Islet precursor cell (in vitro differentiated cells): ENCODE results near the gene HOXD3.

Experiments
- DNase-seq: peaks from one replicate; pipeline ENCODE4 v3.0.0-alpha.2; 2018

Gene HOXD3

DNA sequence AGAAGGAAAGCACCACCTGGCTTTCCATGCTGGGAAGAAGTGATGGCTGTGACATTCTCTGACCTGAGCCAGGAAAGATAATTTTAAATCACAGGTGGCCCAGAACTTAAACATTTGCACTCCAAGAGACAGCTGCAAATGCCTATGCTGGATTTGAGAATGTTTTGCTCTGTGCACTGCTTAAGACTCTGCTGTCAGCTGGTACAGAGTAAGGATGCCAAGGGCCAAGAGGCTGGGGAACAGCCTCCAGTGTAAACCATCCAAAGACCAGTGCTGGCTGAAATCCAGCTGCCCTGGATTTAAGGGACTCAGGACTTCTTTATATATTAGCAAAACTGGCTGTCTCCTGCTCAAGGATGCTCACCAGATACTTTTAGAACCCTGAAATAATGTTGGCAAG lies 23.7 kb upstream of the HOXD3 start:
- no peak for DNase-seq

DNA sequence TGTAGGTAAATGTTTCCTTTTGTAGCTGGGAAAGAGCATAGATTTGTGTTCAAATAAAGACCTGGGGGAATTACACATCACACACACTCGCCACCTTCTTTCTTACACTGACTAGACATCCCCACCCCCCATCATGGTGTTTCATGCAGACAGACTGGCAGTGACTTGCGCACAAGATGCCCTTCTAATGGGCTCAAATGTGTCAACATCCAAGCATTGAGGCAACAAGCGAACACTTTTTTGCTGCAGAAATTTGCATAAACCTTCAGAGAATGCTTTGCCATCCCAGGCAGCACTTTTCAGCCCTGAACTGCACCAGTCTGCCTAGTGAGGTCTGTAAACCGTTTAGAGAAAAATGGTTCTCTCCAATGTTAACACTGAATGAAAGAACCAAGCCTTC lies 23.1 kb upstream of the HOXD3 start:
- no peak for DNase-seq

DNA sequence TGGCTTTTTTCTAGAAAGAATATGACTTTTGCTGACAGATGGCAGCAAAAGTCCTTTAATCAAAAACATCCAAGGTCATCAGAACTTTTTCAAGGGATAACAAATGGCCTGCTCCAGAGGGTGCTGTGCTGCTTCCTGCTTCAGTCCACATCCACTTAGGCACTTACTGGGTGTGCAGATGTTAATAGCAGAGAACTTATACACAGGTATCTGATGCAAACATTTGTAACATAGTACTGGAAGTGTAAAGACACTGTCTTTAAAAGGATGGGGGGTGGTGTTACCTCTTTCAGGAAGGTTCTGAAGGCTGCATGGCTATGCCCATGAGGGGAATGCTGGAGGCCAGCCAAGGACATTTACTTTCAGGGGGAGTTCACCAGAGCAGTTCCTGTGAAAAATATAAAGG lies 22.1 kb upstream of the HOXD3 start:
- DNase-seq: no peak

DNA sequence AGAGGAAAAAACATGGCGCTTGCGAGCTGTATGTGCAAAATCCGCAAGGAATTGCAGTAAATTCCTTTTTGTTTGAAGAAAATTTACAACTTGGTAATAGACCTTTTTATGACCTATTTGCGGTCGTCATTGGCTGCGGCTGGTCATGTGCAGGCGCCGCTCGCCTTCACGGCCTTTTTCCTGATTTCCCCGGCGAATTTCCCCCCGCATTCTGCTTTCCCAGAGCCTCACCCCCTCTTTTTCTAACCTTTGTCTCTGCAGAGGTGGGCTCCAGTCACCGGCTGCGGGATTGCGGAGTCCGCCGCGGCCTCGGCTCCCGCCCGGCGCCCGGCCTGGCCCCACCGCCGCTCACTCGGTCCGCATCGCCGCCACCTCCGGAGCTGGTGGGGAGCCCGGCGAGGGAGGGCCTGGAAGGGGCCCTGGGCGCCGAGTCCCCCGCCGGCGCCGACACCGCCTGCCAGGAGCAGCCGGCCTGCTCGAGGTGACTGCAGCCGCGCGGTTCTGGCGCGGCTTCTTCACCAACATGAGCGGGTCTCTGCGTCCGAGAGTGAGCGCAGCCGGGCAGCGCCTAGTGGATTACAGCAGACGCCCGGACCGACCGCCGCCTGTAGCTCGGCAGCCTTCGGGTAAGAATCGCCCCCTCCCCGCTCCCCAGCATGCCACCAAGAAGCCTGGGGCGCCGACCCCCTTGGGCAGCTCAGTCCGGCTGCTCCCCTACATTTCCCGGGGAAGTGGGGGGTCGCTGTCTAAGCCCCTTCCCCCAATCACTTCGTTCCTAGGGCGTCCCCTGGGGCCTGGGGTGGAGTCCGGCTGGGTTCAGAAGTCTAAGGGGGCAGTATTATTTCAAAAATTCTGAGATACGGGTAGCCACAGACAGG lies 20.5 kb upstream of the HOXD3 start:
- no peak for DNase-seq

DNA sequence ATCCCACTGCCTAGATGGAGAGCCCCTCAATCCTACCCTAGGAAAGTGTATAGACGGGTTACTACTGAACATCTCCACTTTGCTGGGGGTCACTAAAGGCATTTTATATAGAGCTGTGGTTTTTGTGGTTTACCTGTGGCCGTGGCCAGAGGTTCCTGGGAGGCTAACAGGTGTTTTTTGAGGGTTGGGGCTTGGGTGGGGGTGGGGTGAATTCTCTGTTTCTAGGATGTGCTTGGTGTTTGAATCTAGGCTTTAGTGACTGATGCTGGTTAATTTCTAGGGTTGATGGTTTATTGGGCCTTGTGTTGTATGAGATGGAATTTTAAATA lies 19.9 kb upstream of the HOXD3 start:
- no peak for DNase-seq

DNA sequence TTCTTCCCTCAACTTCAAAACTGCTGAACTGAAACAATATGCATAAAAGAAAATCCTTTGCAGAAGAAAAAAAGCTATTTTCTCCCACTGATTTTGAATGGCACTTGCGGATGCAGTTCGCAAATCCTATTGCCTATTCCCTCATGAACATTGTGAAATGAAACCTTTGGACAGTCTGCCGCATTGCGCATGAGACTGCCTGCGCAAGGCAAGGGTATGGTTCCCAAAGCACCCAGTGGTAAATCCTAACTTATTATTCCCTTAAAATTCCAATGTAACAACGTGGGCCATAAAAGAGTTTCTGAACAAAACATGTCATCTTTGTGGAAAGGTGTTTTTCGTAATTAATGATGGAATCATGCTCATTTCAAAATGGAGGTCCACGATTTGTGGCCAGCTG lies 19.2 kb upstream of the HOXD3 start:
- DNase-seq: no peak

DNA sequence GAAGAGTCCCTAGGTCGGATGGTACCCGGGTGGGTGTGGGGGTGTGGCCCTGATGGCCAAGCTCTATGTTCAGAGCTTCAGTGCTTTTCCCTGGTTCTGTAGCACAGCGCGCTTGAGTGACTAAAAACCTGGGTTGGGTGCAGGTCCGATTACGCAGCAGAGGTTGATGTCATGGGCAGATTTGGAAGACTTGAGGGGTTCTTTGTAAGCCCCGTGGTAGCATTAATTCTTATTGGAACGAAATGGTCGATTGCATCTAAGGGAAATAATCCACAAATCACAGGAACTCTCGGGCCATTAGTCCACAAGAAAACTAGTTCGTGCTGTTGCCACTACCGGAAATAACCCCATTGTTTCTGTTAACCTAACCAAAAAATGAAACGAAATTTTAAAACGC lies 18.6 kb upstream of the HOXD3 start:
- DNase-seq: no peak

DNA sequence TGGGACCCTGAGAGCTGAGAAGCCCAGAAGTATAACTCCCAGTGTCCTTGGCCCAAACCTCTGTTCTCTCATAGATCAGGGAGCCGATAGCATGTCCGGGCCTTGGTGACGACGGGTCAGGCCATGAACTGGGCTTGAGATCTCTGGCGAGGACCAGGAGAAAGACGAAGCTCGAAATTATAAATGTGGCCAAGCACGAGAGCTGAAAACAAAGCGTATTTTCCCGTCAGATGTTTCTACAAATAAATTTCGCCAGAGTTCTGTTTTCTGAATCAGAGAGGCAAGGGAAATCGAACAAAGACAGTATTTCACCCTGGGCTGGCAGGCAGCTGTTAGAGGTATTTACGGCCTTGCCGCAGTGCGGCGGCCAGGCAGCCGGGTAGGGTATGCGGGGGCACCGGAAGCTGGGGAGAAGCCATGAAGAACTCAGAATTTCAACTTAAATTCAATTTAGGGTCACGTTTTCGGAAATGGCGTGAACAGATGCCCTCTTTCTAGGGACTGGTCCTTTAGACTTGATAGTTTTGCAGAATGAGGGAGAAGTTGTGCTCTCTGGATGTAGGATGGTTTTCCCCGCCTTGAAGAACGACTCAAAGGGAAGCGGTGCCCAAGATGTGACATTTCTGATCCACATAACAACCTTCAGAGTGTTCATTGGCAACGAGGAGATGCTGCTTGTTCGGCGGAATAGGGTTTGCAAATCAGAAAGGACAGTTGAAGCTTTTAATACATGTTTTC lies 18.0 kb upstream of the HOXD3 start:
- DNase-seq: no peak

DNA sequence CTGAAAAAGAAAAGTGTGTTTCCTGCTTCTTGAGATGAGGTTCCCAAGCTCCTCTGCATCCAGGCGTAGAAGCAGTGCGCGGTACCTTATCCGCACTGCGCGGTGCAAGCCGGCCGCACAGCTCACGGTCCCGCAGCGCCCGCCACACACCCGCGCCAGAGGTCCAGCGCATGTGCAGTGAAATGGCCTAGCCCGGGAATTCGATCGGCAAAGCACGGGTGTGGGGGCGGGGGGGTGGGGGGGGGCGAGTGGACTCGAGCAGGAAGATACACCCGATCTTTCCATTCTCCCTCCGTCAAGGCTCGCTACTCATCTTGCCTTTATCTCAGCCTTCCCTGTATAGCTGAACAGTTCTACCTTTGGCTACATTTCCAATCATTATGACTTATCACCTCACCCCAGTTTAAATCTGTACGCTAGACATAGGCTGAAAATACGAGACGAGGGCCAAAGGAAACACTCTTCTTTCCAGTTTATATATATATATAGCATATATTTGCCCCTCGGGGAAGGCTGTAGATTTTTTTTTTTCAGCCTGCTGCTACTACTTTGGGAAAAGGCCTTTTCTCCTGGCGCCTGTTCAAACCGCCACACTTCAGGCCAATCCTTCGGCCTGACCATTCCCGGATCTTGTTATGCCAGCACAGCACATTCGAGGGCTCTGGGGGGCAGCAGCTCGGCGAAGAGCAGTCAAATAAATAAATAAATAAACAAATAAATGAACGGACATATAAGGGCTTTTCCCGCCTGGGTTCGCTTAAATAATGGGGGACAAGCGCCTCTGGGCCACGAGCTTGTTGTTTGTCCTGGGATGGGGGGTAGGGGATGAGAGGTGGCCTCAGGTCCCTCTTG lies 17.2 kb upstream of the HOXD3 start:
- no peak for DNase-seq

DNA sequence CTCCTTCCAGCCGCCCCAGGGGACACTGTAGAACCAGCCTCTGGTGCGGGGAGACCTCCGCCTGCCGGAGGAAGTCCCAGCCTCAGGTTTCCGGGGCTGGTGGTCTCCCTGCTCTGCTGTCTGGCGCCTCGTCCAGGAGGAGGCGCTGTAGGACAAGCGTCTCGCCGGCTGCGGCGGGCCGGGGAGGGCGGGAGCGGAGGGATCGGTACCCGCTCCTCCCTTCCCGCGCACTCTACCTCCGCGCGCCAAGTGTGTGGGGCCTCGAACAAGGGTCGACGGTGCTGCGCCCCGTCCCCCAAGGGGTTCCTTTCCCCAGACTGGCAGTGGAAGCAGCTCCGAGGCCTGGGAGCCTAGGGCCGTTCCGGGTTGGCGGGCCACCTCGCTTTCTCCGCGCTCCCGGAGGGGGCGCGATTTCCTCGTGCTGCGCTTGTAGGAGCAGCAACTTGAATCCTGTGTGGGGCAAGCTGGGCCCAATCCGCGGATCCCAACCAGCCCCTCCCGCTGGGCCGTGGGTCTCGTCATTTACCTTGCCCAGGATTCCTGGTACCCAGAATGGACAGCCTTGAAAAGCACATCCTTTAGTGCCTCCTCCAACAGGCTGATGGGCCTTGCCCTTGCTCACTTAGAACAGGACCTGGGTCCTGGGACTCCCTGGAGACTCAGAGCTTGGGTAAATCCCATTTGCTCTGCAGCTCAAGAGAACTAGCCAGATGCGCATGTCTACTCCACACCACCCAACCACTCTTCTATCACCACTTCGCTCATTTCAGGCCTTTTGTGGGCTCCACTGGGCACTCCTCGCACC lies 16.4 kb upstream of the HOXD3 start:
- peak; percentile 89 for DNase-seq

DNA sequence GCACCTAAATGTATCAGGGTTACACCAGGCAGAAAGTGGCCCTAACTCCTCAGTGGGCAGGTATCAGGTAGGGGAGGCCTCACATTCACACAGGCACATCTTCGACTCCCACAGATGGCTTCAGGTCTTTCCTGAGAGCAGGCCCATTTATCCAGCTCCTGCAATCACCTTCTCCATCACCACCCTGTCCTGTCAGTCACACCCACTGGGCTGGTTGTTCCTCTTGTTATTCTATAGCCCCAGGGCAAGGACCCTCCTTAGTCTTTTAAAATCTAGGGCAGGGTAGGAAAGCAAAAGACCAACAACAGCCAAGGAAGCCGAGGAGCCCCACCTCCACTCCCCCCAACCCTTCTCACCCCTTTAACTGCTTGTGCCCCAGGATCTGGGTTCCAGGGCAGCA lies 14.8 kb upstream of the HOXD3 start:
- no peak for DNase-seq

DNA sequence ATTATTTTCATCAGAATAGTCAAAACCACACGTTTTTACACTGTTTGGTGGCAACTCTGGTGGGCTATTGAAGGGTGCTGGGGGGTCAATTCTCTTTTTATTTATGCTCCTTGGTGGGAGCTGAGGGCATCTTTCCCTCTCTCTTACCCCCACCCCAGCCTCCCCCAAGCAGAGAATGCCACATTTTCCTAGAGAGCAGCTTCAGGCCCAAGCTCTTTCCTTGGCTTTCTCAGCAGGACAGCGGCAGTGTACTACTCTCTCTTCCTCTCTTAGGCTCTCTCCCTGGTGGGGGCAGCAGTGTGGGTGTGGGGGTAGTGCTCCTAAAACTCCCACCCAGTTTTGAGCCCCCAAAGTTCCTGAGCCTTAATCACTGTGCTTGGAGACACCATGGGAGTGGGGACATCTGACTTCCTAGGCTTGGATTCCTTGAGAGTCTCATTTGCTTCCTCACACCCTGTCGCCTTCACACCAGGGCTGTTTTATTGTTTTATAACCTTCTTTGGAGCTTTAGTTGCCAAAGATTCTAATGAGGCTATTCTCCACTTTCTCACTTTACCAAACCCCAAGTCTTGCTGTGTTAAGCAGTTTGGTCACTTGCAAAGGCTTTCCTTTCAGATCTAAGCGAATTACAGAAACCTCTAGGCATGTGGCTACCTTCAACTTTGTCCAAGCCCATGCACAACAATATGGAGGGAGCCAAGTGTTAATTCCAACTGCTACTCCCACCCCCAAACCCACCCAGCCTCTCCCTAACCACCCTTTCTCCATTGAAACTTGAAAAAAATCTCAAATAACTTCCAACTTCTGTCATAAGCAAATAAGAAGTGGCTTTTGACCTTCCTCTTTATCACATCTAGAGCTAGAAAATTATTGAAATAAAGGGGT lies 11.8 kb upstream of the HOXD3 start:
- no peak for DNase-seq

DNA sequence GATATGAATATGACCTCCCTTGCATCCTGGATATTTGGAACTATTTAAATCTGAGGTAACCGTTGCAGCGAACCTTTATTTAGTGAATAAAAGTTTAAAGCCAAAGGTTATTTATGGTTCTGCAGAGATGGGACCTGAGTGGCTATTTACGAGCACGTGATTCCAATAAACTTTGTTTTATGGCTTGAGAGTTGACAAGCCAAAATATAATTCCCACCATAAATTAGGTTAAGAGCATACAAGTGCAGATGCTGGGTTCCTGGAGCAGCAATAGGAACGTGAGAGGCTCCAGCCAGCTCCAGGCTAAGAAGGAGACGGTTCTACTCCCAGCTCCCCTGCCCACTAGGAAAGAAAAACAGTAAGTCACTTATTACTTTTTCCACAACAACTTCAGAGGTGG lies 11.0 kb upstream of the HOXD3 start:
- no peak for DNase-seq

DNA sequence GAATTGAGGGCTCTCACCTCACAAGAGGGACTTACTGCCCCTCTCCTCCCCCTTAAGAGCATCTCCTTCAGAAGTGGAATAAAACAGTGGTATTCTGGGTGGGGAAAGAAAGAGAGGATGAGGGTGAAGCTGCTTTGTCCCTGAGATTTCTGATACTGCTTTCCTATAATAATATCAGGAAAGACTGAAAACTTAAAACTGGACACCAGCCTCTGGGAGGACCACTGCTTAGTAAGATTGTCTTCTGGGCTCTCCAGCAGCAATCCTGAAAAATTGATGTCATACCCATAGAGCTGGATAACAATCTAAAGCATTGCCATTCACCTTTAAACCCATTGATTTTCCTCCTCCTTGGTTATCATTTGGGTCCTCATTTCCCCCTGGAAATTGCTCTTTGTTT lies 10.5 kb upstream of the HOXD3 start:
- no peak for DNase-seq

DNA sequence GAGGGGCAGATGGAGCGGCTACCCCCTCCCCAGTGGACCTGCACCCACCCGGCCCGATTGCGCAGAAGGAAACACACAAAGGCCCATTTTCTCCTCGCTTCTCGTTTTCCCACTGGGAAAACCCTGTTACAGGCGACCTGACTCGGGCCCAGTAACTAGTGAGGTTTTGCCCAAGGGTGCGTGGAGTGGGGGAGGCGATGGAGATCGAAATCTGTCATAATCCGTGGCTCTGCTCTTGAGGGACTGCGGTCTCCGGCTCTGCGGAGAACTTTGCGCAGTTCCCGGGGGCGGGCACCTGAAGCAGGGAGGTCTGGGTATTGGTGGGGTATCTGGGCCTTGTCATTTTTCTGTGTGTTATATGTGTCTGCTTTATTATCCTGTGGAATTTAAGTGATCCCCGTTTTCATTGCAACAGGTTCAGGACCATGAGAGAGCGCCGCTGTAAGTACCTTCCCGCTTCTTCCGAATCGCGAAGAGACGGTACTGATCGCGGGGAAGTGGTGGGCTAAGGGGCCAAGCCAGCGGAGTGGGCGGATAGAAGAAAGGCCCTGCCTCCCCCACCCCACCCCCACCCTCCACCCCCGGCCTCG lies 9.8 kb upstream of the HOXD3 start:
- no peak for DNase-seq

DNA sequence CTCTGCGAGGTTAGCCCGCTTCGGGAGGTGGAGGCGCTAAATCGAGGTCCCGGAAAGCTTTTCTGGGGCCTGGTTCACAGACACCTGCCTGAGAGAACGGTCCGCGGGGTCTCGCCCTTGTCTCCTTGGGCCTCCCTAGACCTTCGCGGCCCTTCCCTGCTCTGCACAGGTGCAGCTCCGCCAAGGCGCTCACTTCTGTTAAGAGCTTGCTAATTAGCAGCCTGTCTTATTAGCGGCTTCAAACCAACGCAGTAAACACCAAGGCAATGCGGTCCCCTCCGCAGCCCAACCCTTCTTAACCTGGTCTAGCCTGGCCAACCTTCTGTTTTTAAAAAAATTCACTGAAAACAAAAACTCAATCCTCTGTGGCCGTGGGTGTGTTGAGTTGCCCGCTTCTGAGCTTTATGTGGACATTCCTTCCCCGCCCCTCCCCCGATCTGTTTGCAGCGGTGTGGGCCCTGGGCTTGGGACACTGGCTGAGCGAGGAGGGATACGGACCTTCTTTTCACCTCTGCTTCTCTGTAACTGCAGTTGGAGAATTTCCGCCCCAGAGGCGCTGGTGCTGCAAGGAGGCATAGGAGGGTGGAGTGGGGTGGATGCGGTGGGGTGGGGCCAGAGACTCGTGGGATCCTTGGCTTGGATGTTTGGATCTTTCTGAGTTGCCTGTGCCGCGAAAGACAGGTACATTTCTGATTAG lies 9.2 kb upstream of the HOXD3 start:
- DNase-seq: no peak

DNA sequence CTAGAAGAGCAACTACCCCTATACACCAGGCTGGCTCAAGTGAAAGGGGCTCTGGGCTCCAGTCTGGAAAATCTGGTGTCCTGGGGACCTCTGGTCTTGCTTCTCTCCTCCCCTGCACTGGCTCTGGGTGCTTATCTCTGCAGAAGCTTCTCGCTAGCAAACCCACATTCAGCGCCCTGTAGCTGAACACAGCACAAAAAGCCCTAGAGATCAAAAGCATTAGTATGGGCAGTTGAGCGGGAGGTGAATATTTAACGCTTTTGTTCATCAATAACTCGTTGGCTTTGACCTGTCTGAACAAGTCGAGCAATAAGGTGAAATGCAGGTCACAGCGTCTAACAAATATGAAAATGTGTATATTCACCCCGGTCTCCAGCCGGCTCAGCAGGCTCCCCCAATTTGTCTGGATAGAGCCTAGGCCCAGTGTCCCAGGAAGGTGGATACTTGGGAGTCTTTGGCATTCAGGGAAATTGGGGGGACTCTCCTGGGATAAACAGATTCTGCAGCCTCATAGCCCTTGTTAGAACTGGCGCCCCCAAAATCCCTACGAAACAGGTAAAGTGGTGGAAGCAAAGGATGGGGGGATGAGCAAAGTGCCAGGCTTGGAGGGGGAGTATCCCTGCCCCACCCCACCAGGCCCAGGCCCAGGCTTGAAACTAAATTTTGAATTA lies 8.2 kb upstream of the HOXD3 start:
- DNase-seq: no peak

DNA sequence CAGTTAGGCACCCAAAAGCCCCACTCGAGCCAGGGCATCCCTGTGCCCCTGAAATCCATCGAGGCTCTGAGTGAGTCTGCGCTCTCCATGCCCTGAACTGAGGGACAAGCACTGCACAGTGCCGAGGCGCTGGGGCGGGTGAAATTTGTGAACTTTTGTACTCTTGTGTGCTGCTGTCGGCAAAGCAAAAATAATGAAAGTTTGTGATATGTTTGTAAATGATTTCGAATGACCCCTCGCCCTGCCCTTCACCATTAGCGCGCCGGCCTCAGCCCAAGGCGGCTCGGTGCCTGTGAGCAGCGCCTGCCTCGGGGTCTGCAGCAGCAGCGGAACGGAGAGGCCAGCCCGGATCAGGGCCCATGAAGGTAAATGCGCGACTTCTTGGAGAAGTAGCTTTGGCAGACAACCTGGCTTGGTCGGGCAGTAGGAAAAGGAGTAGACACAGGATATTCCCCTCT lies 7.6 kb upstream of the HOXD3 start:
- peak; percentile 57 for DNase-seq

DNA sequence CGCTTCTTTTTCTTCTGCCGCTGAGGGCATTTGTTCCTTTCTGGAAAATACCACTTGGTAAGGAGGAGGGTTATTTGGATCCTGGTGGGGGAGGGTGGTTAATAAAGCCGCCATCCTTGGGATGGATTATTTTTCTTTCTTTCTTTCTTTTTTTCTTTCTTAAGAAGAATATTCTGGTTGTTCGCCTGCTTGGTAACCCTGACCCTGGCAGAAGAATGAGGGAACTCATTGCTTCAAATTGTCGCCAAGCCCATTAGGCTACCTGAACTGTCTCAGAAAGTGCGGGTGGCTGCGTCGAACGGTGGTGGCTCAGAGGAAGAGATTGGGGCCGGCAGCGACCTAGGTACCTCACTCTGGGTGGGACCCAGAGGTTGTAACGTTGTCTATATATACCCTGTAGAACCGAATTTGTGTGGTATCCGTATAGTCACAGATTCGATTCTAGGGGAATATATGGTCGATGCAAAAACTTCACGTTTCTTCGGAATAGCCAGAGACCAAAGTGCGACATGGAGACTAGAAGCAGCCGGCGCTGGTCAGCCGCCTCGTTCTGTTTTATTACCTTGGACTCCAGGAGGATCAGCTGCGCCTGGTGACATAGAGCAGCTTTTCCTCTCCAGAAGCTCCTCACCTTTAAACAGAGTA lies 7.0 kb upstream of the HOXD3 start:
- no peak for DNase-seq
